Anterior cingulate cortex (tissue), 58 donors: ENCODE results near the gene CITED1.

ENCODE experiments used
- DNase-seq, 58 donors: peaks; one replicate each; lab custom pipeline; 2025; lab: John Stamatoyannopoulos, UW

CITED1 gene

GRCh38 chrX:72272868-72273267 lies 32.8 kb downstream of the CITED1 start:
- DNase-seq = no peak

- no peak for DNase-seq
These were observed 33.9 kb downstream of the CITED1 start for GRCh38 chrX:72271812-72272211.

- DNase-seq = no peak
These were observed 34.5 kb downstream of the CITED1 start for GRCh38 chrX:72271091-72271788.

GRCh38 chrX:72270316-72270866 lies 35.3 kb downstream of the CITED1 start:
- DNase-seq = no peak

GRCh38 chrX:72269671-72270251 lies 36.0 kb downstream of the CITED1 start:
- DNase-seq = no peak

GRCh38 chrX:72268597-72269365 lies 36.9 kb downstream of the CITED1 start:
- DNase-seq = peak in 3 of 58 donors; percentile 2 to 33 (median 3)

- no peak for DNase-seq
These were observed 40.5 kb downstream of the CITED1 start for GRCh38 chrX:72265263-72265662.

- DNase-seq = no peak
These were observed 43.6 kb downstream of the CITED1 start for GRCh38 chrX:72262077-72262476.

- DNase-seq = no peak
These were observed 45.3 kb downstream of the CITED1 start for GRCh38 chrX:72260448-72260847.

- DNase-seq = no peak
These were observed 47.5 kb downstream of the CITED1 start for GRCh38 chrX:72258174-72258573.

GRCh38 chrX:72255864-72256263 lies 49.9 kb downstream of the CITED1 start:
- DNase-seq = no peak

- peak in 51 of 58 donors; percentile 2 to 74 (median 27) for DNase-seq
These were observed 50.3 kb downstream of the CITED1 start for GRCh38 chrX:72255445-72255844.

GRCh38 chrX:72254816-72255215 lies 50.9 kb downstream of the CITED1 start:
- DNase-seq = peak in 1 of 58 donors; percentile 1

- no peak for DNase-seq
These were observed 52.0 kb downstream of the CITED1 start for GRCh38 chrX:72253686-72254085.
